HG02981 (cell line): ENCODE measurements around the gene SPEF1.

Experiments
- ATAC-seq: cut with Tn5 transposase; IDR thresholded peaks from one replicate; pipeline ENCODE4 v1.9.1; 2021; ENCODE audit warnings: mild to moderate bottlenecking, moderate library complexity; ENCODE audit not compliant: unreplicated experiment

SPEF1 gene

GRCh38 chr20:3733119-3733995 is 47.9 kb downstream of the SPEF1 start:
- no peak for ATAC-seq

- ATAC-seq: no peak
Measured at GRCh38 chr20:3732327-3733118, 48.7 kb downstream of the SPEF1 start, which contains the start of gene HSPA12B. Gene HSPA12B, plus strand, starts transcription at chr20:3732685. Its CDS starts 5,990 bp downstream, at chr20:3738675.

GRCh38 chr20:3731944-3732326 is 49.3 kb downstream of the SPEF1 start:
- no peak for ATAC-seq

GRCh38 chr20:3730803-3731672 is 50.2 kb downstream of the SPEF1 start:
- ATAC-seq: no peak

GRCh38 chr20:3729811-3730540 is 51.3 kb downstream of the SPEF1 start:
- ATAC-seq: no peak

- no peak for ATAC-seq
Measured at GRCh38 chr20:3729378-3729777, 51.9 kb downstream of the SPEF1 start.

- no peak for ATAC-seq
Measured at GRCh38 chr20:3728876-3729275, 52.4 kb downstream of the SPEF1 start.

GRCh38 chr20:3728354-3728753 is 52.9 kb downstream of the SPEF1 start:
- ATAC-seq: no peak
